Subcutaneous adipose tissue (tissue), 4 donors: ENCODE data around the gene UNC5A. TPM values are rescaled to one million over a fixed set of nuclear protein-coding genes. Genes with fewer than 3 reads are reported as not detected.

Source experiments
- CTCF ChIP-seq: fragments of 450-650 bp; IDR thresholded peaks from one replicate; pipeline ENCODE4 v1.5.1; 2016; ENCODE audit warnings: low read depth, mild to moderate bottlenecking, control low read depth, antibody characterized with exemption, moderate library complexity
- total RNA-seq, 4 donors: library from RNA; depleted of rRNA; stranded (reverse); fragments of >200 nt; gene quantifications; one replicate each; pipeline ENCODE4 v1.1.0, GENCODE V29; 2016

UNC5A gene
- total RNA-seq, 4 donors from 2014 or later = 0.17 to 0.19 TPM; not detected in 2

- TF ChIP-seq CTCF = no peak
Observed at GRCh38 chr5:176901260-176902101, 91.1 kb downstream of the UNC5A start.

DNA sequence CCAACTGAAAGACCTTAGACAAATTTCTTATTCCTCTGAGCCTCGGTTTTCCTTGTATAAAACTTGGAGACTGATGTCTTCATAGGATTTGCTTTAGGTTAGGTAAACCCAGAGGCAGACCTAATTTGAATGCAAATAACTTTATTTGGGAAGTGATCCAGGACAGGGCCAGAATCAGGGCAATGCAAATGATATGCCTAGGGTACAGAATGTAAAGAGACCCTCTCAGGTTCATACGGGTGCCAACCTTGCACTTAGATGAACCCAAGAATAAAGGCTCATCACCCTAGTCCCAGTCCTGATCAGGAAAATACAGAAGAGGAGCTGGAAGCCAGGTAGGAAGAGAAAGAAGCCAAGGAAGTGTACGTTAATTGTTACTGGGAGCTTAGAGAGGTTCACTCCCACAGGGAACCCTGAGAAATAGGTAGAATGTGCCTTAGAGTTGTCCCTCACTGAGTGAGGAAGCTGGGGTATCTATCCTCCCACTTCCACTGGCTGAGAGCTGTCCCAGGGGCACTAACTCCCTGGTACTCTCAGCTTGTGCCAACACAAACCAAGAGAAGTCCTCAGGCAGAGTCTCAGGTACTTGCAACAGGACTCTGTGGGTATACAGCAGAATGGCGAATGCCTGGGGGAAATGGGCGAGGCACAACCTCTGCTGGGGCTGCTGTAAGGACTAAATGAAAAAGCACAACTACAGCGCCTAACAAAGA lies 91.9 kb downstream of the UNC5A start:
- no peak for TF ChIP-seq CTCF

- TF ChIP-seq CTCF = no peak
Observed at GRCh38 chr5:176902911-176903664, 92.7 kb downstream of the UNC5A start.

GRCh38 chr5:176904276-176904675 lies 93.9 kb downstream of the UNC5A start:
- TF ChIP-seq CTCF = no peak

- TF ChIP-seq CTCF = no peak
Observed at GRCh38 chr5:176906126-176906525, 95.8 kb downstream of the UNC5A start.

DNA sequence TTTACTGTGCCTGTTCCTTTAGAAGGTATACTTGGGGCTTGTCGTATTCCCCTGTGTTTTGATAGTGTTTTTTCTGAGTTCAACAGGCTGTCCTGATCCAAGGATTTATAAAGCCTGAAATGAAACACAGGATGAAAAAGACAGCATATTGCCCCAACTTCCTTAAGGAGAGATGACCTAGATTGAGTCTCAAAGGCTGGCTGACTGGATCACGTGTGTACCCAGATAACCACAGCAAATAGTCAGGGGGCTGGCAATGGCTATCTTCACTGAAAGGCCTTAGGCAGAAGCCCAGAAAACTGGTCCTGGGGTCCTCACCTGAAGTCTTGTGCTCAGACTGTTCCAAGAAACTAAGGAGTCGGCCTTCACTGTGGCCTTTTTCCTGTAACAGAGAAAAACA lies 96.4 kb downstream of the UNC5A start:
- no peak for TF ChIP-seq CTCF
